WTC11 (cell line): Measurements from ENCODE around the gene FOXK1. TPM values are rescaled to one million over a fixed set of nuclear protein-coding genes. Genes with fewer than 3 reads are reported as not detected.

Experiments used
- ATAC-seq: fragments of 200-7000 bp; cut with Tn5 transposase; 2 replicates; pipeline ENCODE4 v1.10.0; 2021; ENCODE audit warnings: mild to moderate bottlenecking, moderate library complexity
- CTCF ChIA-PET: fragments of 300-600 bp; sonication (Branson Sonifier 250); formaldehyde crosslinking; loops from one replicate; lab custom pipeline; 2021; ENCODE audit warnings: antibody characterized with exemption; lab: Charles Lee
- POLR2A ChIA-PET: fragments of 350-600 bp; sonication (Branson Sonifier 250); formaldehyde crosslinking; loops from one replicate; lab custom pipeline; 2021; ENCODE audit warnings: antibody characterized with exemption; lab: Charles Lee
- DNase-seq: peaks from one replicate; pipeline ENCODE4 v3.0.0; 2021; ENCODE audit warnings: low spot score
- H3K27ac Mint-ChIP-seq: 2 replicates; pipeline ENCODE4 v1.8.0; 2021; ENCODE audit warnings: mixed read lengths
- H3K27me3 Mint-ChIP-seq: 2 replicates; pipeline ENCODE4 v1.8.0; 2021; ENCODE audit warnings: low read depth, mild to moderate bottlenecking, moderate library complexity, mixed read lengths
- H3K36me3 Mint-ChIP-seq: 2 replicates; pipeline ENCODE4 v1.8.0; 2021; ENCODE audit warnings: mixed read lengths
- H3K4me1 Mint-ChIP-seq: 2 replicates; pipeline ENCODE4 v1.8.0; 2022; ENCODE audit warnings: mixed read lengths
- H3K4me3 Mint-ChIP-seq: 2 replicates; pipeline ENCODE4 v1.8.0; 2021; ENCODE audit warnings: mild to moderate bottlenecking, moderate library complexity, mixed read lengths
- H3K9me3 Mint-ChIP-seq: 2 replicates; pipeline ENCODE4 v1.8.0; 2021; ENCODE audit warnings: mixed read lengths
- E2F4 ChIP-seq: sonication (generic); formaldehyde crosslinking; IDR thresholded peaks from 2 replicates; pipeline ENCODE4 v1.8.1; 2022; ENCODE audit warnings: low read depth, mild to moderate bottlenecking, moderate library complexity, missing genetic modification reagents, borderline replicate concordance
- GTF2I ChIP-seq: fragments of 250-450 bp; sonication (Bioruptor Pico); conservative IDR thresholded peaks from 2 replicates; pipeline ENCODE4 v1.4.0; 2021; ENCODE audit warnings: mild to moderate bottlenecking
- HMGA2 ChIP-seq: fragments of 250-450 bp; sonication (Bioruptor Pico); IDR thresholded peaks from 2 replicates; pipeline ENCODE4 v1.4.0; 2021; ENCODE audit warnings: mild to moderate bottlenecking, moderate library complexity
- MXD4 ChIP-seq: fragments of 250-450 bp; sonication (Bioruptor Pico); IDR thresholded peaks from 2 replicates; pipeline ENCODE4 v1.8.0; 2021; ENCODE audit warnings: mild to moderate bottlenecking, moderate library complexity, borderline replicate concordance
- OVOL2 ChIP-seq: fragments of 250-450 bp; sonication (Bioruptor Pico); IDR thresholded peaks from 2 replicates; pipeline ENCODE4 v1.9.0; 2021; ENCODE audit warnings: mild to moderate bottlenecking, borderline replicate concordance
- PREB ChIP-seq: sonication (generic); formaldehyde crosslinking; IDR thresholded peaks from 2 replicates; pipeline ENCODE4 v1.8.1; 2022; ENCODE audit warnings: mild to moderate bottlenecking, missing genetic modification reagents, moderate library complexity, borderline replicate concordance
- STAT6 ChIP-seq: sonication (generic); formaldehyde crosslinking; conservative IDR thresholded peaks from 2 replicates; pipeline ENCODE4 v1.8.1; 2023; ENCODE audit warnings: mild to moderate bottlenecking, low read depth, missing genetic modification reagents, moderate library complexity
- TEAD4 ChIP-seq: sonication (generic); formaldehyde crosslinking; IDR thresholded peaks from 2 replicates; pipeline ENCODE4 v1.8.0; 2022; ENCODE audit warnings: mild to moderate bottlenecking, missing genetic modification reagents
- ZNF281 ChIP-seq: sonication (generic); formaldehyde crosslinking; IDR thresholded peaks from 2 replicates; pipeline ENCODE4 v1.8.0; 2023; ENCODE audit warnings: mild to moderate bottlenecking, missing genetic modification reagents
- ZNF512 ChIP-seq: sonication (generic); formaldehyde crosslinking; IDR thresholded peaks from 2 replicates; pipeline ENCODE4 v1.8.1; 2022; ENCODE audit warnings: missing genetic modification reagents, borderline replicate concordance
- total RNA-seq: library from RNA; stranded (reverse); gene quantifications from 3 replicates; pipeline ENCODE4 v1.2.3, GENCODE V29; 2021

FOXK1 gene
- total RNA-seq, 1 experiment from 2014 or later, result 21.9 TPM

- POLR2A ChIA-PET, result no interaction called here
- H3K27ac Mint-ChIP-seq, result no peak overlapping the region
- no peak for DNase-seq
- H3K9me3 Mint-ChIP-seq, result peaks cover 52% of the 10 kb centered on the region
- H3K4me1 Mint-ChIP-seq, result no peaks in the 10 kb centered on the region
- H3K36me3 Mint-ChIP-seq, result peaks cover 26% of the 10 kb centered on the region
- ATAC-seq, result no peak
- no peak overlapping the region for H3K4me3 Mint-ChIP-seq
- no peak for TF ChIP-seq OVOL2
- TF ChIP-seq TEAD4 (CRISPR knock-in tag), result no peak
- no peak for TF ChIP-seq GTF2I
- no peak for TF ChIP-seq ZNF512 (CRISPR knock-in tag)
- no peak for TF ChIP-seq ZNF281 (CRISPR knock-in tag)
- no peak for TF ChIP-seq PREB
- no peak for TF ChIP-seq STAT6 (CRISPR knock-in tag)
- peaks cover 44% of the 10 kb centered on the region for H3K27me3 Mint-ChIP-seq
- CTCF ChIA-PET, result interaction anchor here (1.5 kb wide), 1 partner anchor 134 kb away, joined by 5 read pairs; no protein-coding TSS in a partner anchor
Observed at GRCh38 chr7:4657640-4658417, 24.3 kb upstream of the FOXK1 start.

GRCh38 chr7:4659551-4660286, 22.4 kb upstream of the FOXK1 start:
- peaks cover 51% of the 10 kb centered on the region for H3K27me3 Mint-ChIP-seq
- ChIA-PET POLR2A (no interaction called here), CTCF (interaction anchor here (0.8 to 1.5 kb wide), 5 partner anchors 11 to 132 kb away, joined by 3 to 6 read pairs (median 4); no protein-coding TSS in a partner anchor)
- TF ChIP-seq HMGA2 (CRISPR knock-in tag) (no peak), E2F4 (CRISPR knock-in tag) (no peak), MXD4 (CRISPR knock-in tag) (no peak)
- peaks cover 3% of the 10 kb centered on the region; the same call in 1 of the 2 replicates for H3K4me1 Mint-ChIP-seq
- no peak overlapping the region for H3K27ac Mint-ChIP-seq
- H3K9me3 Mint-ChIP-seq, result peaks cover 52% of the 10 kb centered on the region
- DNase-seq (peak; percentile 26), ATAC-seq (no peak)
- peaks cover 26% of the 10 kb centered on the region for H3K36me3 Mint-ChIP-seq
- H3K4me3 Mint-ChIP-seq, result no peak overlapping the region
